RPMI8226 (cell line): Measurements from ENCODE around the gene ARL6IP6.
"Not testable (repeated sequence)": the region's sequence is repeated elsewhere in the genome, so short reads cannot be mapped to it uniquely, and the experiment has no call there.

Experiments
- DNase-seq: peaks from one replicate; pipeline ENCODE4 v3.0.0-alpha.2; 2015

Gene ARL6IP6

DNA sequence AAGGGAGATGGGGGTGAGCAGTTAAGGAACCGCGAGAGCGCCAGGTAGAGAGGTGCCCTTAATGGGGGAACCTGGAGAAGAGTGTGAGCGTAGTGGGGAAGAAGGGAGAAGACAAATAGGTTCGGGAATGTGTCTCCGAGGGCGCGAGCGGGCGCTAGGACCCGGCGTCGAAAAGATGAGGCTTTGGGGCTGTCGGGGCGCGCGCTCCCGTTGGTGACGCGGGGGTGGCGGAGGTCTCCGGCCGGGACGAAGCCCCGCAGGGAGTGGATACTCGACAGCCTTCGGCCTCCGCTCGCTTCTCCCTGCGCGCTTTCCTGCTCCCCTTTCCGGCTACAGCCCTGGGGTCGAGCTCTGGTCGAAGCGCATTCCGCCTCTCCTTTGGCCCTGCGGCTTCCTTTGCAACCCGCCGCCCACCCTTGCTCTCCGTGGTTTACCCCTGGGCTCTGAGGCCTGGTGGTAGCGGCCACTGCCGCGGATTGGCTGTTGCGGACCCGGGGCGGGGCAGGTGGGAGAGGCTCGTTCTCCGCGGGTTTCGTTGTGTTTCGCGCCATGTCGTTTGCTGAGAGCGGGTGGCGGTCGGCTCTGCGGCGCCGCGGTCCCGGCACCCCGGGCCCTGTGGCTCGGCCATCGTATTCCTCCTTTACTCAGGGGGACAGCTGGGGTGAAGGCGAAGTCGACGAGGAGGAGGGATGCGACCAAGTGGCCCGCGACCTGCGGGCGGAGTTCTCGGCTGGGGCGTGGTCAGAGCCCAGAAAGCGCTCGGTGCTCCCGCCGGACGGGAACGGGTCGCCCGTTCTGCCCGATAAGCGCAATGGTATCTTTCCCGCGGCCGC lies at the start of gene ARL6IP6:
Gene ARL6IP6, plus strand, starts transcription at position 545 of the 833 bp plus-strand sequence. Its CDS starts 5 bp downstream, at position 550.
- DNase-seq, result peak; percentile 95

- no peak for DNase-seq
Measured at GRCh38 chr2:152674334-152674733, 44.1 kb upstream of the ARL6IP6 start.

GRCh38 chr2:152676461-152676860 lies 42.0 kb upstream of the ARL6IP6 start:
- DNase-seq, result no peak

DNA sequence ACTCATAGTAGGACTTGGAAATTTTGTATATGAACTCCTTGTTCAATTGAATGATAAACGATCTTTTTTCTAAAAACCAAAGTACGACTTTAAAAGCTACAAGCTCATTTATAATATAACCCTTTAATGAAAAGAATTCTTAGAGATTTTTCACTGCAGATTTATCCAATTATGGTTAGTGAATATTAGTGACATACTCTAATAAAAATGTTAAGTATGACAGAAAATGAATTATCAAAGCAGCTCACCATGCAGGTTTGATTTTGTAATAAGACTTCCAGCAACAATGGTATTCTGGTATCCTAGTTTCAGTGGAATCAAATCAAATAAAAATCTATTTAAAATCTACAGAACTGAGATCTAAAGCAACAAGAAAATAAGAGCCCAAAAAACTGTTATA lies 39.6 kb upstream of the ARL6IP6 start:
- DNase-seq, result no peak

DNA sequence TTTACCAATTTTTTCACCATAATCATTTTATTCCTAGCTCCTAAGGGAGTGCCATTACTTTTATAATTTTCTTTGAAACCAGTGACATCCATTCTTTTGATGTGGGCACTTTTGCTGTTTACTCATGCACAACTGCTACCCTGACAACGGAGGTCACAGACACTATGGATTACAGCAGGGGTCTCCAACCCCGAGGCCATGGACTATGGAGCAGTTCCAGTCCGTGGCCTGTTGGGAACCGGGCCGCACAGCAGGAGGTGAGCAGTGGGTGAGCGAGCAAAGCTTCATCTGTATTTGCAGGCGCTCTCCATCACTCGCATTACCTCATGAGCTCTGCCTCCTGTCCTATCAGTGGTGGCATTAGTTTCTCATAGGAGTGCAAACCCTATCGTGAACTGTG lies 35.8 kb upstream of the ARL6IP6 start:
- DNase-seq, result no peak

GRCh38 chr2:152683400-152683799 lies 35.0 kb upstream of the ARL6IP6 start:
- no peak for DNase-seq

DNA sequence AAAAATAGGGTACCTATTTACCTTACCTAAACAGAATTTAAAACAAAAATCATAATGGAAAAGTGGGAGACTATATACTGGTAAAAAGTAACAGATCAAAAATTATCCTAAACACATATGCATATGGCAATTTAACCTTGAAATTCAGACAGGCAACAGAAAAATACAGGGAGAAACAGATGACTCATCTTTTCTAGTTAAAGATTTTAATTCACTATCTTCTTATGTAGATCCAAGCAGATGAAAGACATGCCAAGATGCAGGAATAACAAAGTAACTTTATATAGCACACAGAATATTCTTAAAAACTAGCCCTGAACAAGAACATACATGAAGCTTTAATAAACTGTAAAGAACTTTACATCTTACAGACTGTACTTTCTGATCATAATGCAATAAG lies 32.1 kb upstream of the ARL6IP6 start:
- no peak for DNase-seq

DNA sequence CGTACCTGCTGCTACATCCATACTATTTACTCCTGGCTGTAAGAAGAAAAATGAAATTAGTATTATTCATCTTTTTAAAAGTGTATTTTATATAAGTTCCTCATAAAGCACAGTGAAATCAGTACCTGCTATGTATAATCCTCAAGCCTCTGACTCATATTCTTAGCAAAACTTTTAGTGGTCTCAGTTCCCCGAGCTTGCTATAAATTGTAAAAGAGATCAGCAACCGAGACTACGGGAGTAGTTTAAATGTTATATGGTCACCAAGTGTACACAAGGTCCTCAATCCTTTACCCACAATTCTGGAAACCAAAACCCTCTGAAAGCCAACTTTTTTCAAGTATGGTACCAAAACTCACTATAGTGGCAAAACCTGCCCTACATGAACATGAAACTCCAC lies 25.4 kb upstream of the ARL6IP6 start:
- DNase-seq, result no peak

DNA sequence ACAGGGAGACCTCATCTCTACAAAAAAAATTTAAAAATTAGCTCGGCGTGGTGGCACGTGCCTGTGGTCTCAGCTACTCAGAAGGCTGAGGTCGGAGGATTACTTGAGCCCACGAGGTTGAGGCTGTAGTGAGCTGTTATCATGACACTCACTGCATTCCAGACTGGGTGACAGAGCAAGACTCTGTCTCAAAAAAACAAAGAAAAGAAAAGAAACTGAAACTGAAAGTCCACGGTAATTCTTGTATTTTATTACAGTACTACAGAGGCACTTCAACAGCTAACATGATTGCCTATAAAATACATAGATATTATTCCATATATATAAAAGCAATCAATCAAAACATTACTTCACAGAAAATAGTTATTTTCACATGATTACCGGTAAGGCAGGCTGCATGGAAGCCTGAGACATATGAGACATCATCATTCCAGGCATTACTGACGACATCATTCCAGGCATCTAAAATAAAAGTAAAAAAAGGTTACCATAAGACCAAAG lies 24.2 kb upstream of the ARL6IP6 start:
- no peak for DNase-seq

DNA sequence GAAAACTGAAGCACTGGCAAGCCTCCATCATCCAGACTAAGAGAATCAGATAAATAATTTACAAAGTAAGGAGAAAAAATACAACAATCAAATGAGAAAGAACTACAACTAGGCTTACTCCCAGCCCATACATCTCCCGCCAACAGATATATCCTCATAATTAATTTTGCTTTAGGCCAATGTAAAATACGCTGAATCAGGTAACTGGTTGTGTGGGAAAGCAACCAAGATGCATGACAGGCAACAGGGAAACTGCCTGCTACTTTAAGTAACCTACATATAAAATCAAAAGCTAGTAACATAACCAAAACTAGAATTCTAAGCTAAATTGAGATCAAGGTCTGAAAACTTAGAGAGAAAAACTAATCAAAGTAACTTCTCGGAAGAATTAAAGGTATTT lies 22.7 kb upstream of the ARL6IP6 start:
- DNase-seq, result no peak

DNA sequence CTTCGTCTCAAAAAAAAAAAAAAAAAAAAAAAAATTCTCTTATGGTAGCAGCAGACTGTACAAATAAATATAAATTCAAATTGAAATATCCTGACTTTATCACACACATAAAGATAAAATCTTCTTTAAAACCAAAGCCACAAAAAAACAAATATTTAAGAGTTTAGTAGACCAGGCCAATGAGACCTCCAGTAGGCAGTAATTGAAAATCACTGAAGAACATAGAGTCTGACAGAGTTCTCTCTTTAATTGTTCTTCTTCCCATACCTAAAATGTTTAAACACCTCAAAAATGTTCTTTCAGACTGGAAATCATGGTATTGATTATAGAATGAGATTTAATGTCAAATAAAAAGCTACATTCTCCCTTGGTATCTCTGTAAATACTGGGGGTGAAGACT lies 21.9 kb upstream of the ARL6IP6 start:
- DNase-seq, result no peak

DNA sequence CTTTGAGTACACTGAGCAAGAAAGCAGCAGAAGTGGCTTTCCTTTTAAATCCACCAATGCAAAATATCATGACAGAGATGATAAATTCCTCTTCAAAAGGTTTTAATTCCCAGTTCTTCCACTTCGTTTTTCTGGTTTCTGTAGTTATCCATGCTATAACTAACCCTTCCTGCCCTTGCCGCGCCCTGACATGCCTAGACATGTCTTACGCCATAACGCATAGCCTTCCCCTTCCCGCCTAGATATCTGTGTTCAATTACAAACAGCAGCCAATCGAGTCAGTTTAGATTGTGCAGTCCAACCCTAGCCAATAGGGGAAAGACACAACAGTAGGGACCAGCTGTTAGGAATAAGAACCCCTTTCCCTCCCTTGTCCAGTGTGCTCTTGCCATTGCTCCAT lies 17.2 kb upstream of the ARL6IP6 start:
- no peak for DNase-seq

DNA sequence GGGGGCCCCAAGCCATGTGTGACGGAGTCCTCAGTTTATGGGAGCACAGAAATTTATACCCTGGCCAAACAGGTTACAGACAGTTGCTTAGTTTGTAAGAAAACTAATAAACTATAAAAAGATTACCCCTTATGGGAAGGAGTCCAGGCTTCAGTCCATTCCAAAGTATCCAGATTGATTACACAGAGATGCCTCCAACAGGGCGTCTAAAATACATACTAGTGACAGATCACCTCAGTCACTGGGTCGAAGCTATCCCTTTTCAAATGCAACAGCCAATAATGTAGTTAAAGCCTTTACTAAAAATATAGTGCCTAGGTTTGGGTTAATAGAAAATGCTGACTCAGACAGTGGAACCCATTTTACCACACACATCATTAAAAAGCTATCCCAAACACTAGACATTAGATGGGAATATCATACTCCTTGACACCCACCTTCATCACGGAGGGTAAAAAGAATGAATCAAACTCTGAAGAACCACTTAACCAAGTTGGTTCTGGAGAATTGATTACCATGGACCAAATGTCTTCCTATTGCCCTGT lies 11.9 kb upstream of the ARL6IP6 start:
- DNase-seq, result no peak

- DNase-seq, result no peak
Measured at GRCh38 chr2:152708742-152709141, 9.7 kb upstream of the ARL6IP6 start.

DNA sequence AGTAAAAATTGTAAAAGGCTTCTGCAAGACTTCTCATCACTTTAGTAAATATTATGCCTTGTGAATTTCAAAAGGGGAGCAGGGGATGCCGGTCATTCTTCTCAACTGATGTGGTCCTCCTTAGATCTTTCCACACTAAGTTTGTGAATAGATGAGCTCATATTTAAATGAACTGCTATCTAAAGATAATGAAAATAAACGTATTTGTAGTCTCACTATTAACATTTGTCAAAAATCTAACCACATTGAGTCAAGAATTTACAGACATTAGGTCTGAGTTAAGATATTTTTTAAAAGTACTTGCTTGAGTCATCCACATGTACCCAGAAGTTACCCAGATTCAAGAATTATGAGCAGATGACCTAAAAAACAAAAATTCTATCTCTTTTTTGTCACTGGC lies 7.7 kb upstream of the ARL6IP6 start:
- DNase-seq, result no peak

DNA sequence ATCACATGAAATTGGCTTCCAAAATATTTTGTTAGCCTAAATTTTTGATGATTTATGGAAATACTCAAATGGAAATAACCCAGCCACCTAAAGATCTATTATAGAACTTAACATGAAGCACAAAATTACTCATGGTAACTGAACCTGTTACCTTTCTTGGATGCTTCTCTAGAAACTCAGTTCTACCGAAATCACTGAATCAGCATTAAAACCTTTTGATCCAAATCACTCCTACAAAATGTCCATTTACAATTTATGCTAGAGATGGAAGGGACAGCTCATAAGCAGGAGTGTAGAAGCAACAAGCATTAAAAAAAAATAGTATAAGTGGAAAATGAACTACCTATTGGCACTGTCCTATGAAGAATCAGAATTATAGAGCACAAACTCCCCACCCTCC lies 3.3 kb upstream of the ARL6IP6 start:
- no peak for DNase-seq

DNA sequence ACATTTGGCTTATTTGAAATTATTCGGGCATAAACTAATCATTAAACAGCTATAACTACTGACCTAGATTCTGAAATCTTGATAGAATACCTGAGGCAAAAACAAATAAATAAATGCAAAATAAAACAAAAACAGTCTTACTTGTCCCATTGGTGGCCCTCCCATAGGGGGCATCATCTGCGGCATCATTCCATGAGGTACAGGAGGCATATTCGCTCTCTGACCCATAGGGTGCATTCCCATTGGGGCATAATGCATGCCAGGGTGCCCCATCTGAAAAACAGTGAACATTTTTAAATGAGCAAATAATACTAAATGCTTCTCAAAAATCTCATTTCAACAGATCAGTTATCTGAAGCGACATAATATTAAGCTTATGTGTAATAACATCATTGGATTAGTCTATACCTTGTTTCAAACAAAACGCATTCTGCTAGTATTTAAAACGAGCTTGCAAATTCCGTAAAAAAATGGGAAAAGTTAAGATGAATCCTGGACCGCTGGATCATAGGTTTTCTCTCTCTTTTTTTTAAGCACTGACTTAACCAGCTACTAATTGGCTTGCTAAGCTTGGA lies 2.5 kb upstream of the ARL6IP6 start:
- peak; percentile 71 for DNase-seq

- peak; percentile 45 for DNase-seq
Measured at GRCh38 chr2:152716805-152717227, 1.6 kb upstream of the ARL6IP6 start.

- DNase-seq, result peak; percentile 99
Measured at GRCh38 chr2:152717228-152718075, 968 bp upstream of the ARL6IP6 start, which contains the start of gene PRPF40A. Gene PRPF40A (minus strand): TSS chr2:152717461. CDS start chr2:152717439, 22 bp downstream.

DNA sequence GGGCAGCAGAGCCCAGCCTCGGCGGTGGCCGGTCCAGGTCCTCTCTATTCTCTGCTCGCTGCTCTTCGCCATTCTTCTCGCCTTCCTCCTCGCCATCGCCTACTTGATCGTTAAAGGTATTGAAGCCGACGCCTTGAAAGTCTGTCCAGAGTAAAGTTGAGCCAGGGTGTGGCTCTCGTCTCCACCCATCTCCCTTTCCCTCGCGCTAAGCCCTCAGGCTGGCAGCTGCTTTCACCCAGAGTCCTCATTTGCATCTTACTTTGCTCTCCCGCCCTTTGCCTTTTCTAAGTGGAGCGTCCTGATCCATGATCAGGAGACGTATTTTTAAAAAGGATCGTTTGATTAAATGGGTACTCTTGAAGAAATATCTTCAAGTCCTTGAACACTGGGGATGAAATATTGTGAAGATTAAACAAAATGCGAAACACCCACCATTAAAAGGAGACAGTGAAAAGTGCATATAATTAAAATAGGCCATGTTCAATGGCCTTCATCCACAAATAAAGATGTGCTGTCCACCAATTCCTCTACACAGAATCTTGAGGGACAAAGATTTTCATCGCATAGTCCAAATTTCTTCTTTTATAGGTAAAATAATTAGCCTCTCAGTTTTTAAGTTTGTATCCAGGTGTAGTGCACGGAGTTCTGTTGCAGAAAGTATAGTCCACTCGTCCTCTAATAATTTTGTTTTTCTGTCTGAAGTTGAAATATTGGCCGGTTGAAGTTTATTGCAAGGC lies 657 bp downstream of the ARL6IP6 start:
- peak; percentile 84 for DNase-seq

DNA sequence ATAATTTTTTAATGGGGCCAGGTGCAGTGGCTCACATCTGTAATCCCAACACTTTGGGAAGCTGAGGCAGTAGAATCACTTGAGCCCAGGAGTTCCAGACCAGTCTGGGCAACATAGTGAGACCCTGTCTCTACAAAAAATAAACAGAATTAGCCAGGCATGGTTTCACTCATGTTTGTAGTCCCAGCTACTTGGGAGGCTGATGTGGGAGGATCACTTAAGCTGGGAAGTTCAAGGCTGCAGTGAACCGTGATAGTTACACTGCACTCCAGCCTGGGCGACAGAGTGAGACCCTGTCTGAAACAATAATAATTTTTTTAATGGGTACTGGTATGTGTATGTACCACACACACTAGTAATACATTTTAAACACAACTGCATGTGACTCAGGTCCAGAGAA lies 2.4 kb downstream of the ARL6IP6 start:
- DNase-seq, result no peak

DNA sequence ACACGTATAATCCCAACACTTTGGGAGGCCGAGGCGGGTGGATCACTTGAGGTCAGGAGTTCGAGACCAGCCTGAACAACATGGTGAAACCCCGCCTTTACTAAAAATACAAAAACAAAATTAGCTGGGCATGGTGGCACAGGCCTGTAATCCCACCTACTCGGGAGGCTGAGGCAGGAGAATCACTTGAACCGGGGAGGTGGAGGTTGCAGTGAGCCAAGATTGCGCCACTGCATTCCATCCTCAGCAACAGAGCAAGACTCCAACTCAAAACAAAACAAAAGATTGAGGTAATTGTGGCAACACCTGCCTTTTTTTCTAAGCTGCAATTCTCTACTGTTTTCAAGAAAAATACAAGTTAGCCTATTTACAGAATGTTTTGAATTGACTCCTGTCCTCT lies 4.2 kb downstream of the ARL6IP6 start:
- DNase-seq, result not testable (repeated sequence)
